GM23338 (cell line): Measurements from ENCODE around the gene ALDH1A1. TPM values are rescaled to one million over a fixed set of nuclear protein-coding genes. Genes with fewer than 3 reads are reported as not detected.

Source experiments
- ATAC-seq: fragments of 200-7000 bp; cut with Tn5 transposase; 3 replicates; pipeline ENCODE4 v1.9.1; 2020
- DNase-seq: peaks from one replicate; pipeline ENCODE4 v3.0.0-alpha.2; 2015; ENCODE audit warnings: low spot score
- H2AFZ ChIP-seq: fragments of 200-600 bp; sonication (generic); 2 replicates; pipeline ENCODE4 v1.8.0; 2016; ENCODE audit warnings: antibody characterized with exemption, mild to moderate bottlenecking, moderate library complexity
- H3F3A ChIP-seq: fragments of 200-600 bp; sonication (generic); replicated peaks from 2 replicates; pipeline ENCODE4 v1.8.0; 2017; ENCODE audit warnings: antibody characterized with exemption, mixed run types, low read depth
- H3K27ac ChIP-seq: fragments of 200-600 bp; sonication (generic); 2 replicates; pipeline ENCODE4 v1.6.1; 2016; ENCODE audit warnings: low read depth
- H3K27me3 ChIP-seq: fragments of 200-600 bp; sonication (generic); 2 replicates; pipeline ENCODE4 v1.8.0; 2016; ENCODE audit warnings: mild to moderate bottlenecking, mixed run types, moderate library complexity; ENCODE audit not compliant: insufficient read depth
- H3K36me3 ChIP-seq: fragments of 200-600 bp; sonication (generic); 2 replicates; pipeline ENCODE4 v1.8.0; 2016; ENCODE audit warnings: mild to moderate bottlenecking; ENCODE audit not compliant: insufficient read depth
- H3K4me1 ChIP-seq: fragments of 200-600 bp; sonication (generic); 2 replicates; pipeline ENCODE4 v1.8.0; 2016; ENCODE audit warnings: mild to moderate bottlenecking, moderate library complexity; ENCODE audit not compliant: insufficient read depth
- H3K4me2 ChIP-seq: fragments of 200-600 bp; sonication (generic); 2 replicates; pipeline ENCODE4 v1.7.1; 2017; ENCODE audit warnings: mixed run types
- H3K4me3 ChIP-seq: fragments of 200-600 bp; sonication (generic); 2 replicates; pipeline ENCODE4 v1.6.1; 2016; ENCODE audit warnings: mixed run types
- H3K79me2 ChIP-seq: fragments of 200-600 bp; sonication (generic); replicated peaks from 2 replicates; pipeline ENCODE4 v1.8.0; 2017; ENCODE audit warnings: mild to moderate bottlenecking; ENCODE audit not compliant: insufficient read depth
- H3K9me2 ChIP-seq: fragments of 200-600 bp; sonication (generic); 2 replicates; pipeline ENCODE4 v1.8.0; 2017; ENCODE audit not compliant: insufficient read depth
- H4K20me1 ChIP-seq: fragments of 200-600 bp; sonication (generic); replicated peaks from 2 replicates; pipeline ENCODE4 v1.8.0; 2017; ENCODE audit warnings: mild to moderate bottlenecking; ENCODE audit not compliant: insufficient read depth
- H3K27ac Mint-ChIP-seq: 2 replicates; pipeline ENCODE4 v1.8.0; 2020; ENCODE audit warnings: inconsistent platforms, mild to moderate bottlenecking, moderate library complexity, mixed read lengths
- H3K27me3 Mint-ChIP-seq: 3 replicates; pipeline ENCODE4 v1.8.0; 2022; ENCODE audit warnings: low read depth, mild to moderate bottlenecking, moderate library complexity, mixed read lengths, inconsistent platforms; ENCODE audit not compliant: insufficient read depth, poor library complexity
- H3K36me3 Mint-ChIP-seq: 3 replicates; pipeline ENCODE4 v1.8.0; 2021; ENCODE audit warnings: low read depth, mild to moderate bottlenecking, inconsistent platforms, moderate library complexity, mixed read lengths
- H3K4me1 Mint-ChIP-seq: 3 replicates; pipeline ENCODE4 v1.8.0; 2020; ENCODE audit warnings: mild to moderate bottlenecking, inconsistent platforms, mixed read lengths
- H3K4me3 Mint-ChIP-seq: 3 replicates; pipeline ENCODE4 v1.8.0; 2021; ENCODE audit warnings: moderate library complexity, mild to moderate bottlenecking, inconsistent platforms, mixed read lengths
- H3K9me3 Mint-ChIP-seq: 3 replicates; pipeline ENCODE4 v1.8.0; 2020; ENCODE audit warnings: moderate library complexity, mild to moderate bottlenecking, inconsistent platforms, mixed read lengths
- CREB1 ChIP-seq: fragments of 250-450 bp; sonication (Bioruptor Pico); IDR thresholded peaks from 2 replicates; pipeline ENCODE4 v1.5.0; 2020; ENCODE audit warnings: low read depth, mild to moderate bottlenecking, moderate library complexity
- EZH2 ChIP-seq: fragments of 200-600 bp; sonication (generic); IDR thresholded peaks from one replicate; pipeline ENCODE4 v1.8.0; 2017; ENCODE audit warnings: antibody characterized with exemption, mild to moderate bottlenecking, low read depth; ENCODE audit not compliant: unreplicated experiment
- EZH2phosphoT487 ChIP-seq: fragments of 200-600 bp; sonication (generic); IDR thresholded peaks from one replicate; pipeline ENCODE4 v1.8.1; 2018; ENCODE audit warnings: antibody characterized with exemption; ENCODE audit not compliant: unreplicated experiment
- JUNB ChIP-seq: IDR thresholded peaks from one replicate; pipeline ENCODE4 v1.6.1; 2016; ENCODE audit warnings: antibody characterized with exemption; ENCODE audit not compliant: unreplicated experiment
- STAT1 ChIP-seq: IDR thresholded peaks from one replicate; pipeline ENCODE4 v1.6.1; 2016; ENCODE audit warnings: antibody characterized with exemption; ENCODE audit not compliant: unreplicated experiment
- ZNF114 ChIP-seq: fragments of 250-450 bp; sonication (Bioruptor Pico); IDR thresholded peaks from 2 replicates; pipeline ENCODE4 v1.5.0; 2020; ENCODE audit warnings: mild to moderate bottlenecking, moderate library complexity
- ZNF331 ChIP-seq: fragments of 250-450 bp; sonication (Bioruptor Pico); IDR thresholded peaks from 2 replicates; pipeline ENCODE4 v1.5.0; 2020; ENCODE audit warnings: low read depth, mild to moderate bottlenecking, moderate library complexity
- polyA plus RNA-seq: library from polyadenylated mRNA; unstranded; fragments of >200 nt; fragmentation: Nextera tagmentation; extraction: Ambion mirVana; gene quantifications from 2 replicates; pipeline ENCODE4 v1.2.1, GENCODE V29; 2016
- total RNA-seq: library from RNA; depleted of rRNA; stranded (reverse); fragments of >200 nt; shearing (Covaris generic); gene quantifications from 2 replicates; pipeline ENCODE4 v1.2.3, GENCODE V29; 2014
- TF ChIP-seq, protein P1 (sequence below): IDR thresholded peaks from one replicate; pipeline ENCODE4 v1.6.1; 2018; ENCODE audit warnings: antibody characterized with exemption; ENCODE audit not compliant: unreplicated experiment
- TF ChIP-seq, protein P2 (sequence below): IDR thresholded peaks from 2 replicates; pipeline ENCODE4 v1.6.1; 2016; ENCODE audit warnings: antibody characterized with exemption

The ALDH1A1 gene
- total and polyA plus RNA-seq, 2 experiments from 2014 or later = 2.1 to 3.4 TPM

DNA sequence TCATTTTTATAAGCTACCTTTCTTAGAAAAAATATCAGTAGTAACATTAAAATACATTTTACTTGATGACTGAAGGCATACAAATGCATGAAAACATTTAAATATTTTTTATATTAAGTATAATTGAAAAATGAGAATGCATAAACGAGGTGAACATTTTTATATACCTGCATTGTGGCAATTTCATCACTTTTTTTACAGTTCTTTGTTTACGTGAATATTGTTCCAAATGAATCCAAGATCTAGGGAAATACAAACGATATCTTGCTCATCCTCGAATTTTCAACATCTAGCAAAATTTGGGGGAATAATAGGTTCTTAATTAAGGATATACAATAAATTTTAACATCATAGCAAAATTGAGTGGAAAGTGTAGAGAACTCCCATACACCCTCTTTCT lies 45.5 kb upstream of the ALDH1A1 start:
- H3K27me3 ChIP-seq = no peaks in the 10 kb centered on the region
- no peaks in the 10 kb centered on the region for H3K9me3 Mint-ChIP-seq
- ATAC-seq = no peak
- TF ChIP-seq ZNF114 (CRISPR knock-in tag) (no peak), JUNB (no peak), ZNF331 (CRISPR knock-in tag) (no peak), CREB1 (no peak), EZH2phosphoT487 (no peak), STAT1 (no peak), EZH2 (no peak)
- TF ChIP-seq, protein P1, sequence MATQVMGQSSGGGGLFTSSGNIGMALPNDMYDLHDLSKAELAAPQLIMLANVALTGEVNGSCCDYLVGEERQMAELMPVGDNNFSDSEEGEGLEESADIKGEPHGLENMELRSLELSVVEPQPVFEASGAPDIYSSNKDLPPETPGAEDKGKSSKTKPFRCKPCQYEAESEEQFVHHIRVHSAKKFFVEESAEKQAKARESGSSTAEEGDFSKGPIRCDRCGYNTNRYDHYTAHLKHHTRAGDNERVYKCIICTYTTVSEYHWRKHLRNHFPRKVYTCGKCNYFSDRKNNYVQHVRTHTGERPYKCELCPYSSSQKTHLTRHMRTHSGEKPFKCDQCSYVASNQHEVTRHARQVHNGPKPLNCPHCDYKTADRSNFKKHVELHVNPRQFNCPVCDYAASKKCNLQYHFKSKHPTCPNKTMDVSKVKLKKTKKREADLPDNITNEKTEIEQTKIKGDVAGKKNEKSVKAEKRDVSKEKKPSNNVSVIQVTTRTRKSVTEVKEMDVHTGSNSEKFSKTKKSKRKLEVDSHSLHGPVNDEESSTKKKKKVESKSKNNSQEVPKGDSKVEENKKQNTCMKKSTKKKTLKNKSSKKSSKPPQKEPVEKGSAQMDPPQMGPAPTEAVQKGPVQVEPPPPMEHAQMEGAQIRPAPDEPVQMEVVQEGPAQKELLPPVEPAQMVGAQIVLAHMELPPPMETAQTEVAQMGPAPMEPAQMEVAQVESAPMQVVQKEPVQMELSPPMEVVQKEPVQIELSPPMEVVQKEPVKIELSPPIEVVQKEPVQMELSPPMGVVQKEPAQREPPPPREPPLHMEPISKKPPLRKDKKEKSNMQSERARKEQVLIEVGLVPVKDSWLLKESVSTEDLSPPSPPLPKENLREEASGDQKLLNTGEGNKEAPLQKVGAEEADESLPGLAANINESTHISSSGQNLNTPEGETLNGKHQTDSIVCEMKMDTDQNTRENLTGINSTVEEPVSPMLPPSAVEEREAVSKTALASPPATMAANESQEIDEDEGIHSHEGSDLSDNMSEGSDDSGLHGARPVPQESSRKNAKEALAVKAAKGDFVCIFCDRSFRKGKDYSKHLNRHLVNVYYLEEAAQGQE = no peak
- TF ChIP-seq, protein P2, sequence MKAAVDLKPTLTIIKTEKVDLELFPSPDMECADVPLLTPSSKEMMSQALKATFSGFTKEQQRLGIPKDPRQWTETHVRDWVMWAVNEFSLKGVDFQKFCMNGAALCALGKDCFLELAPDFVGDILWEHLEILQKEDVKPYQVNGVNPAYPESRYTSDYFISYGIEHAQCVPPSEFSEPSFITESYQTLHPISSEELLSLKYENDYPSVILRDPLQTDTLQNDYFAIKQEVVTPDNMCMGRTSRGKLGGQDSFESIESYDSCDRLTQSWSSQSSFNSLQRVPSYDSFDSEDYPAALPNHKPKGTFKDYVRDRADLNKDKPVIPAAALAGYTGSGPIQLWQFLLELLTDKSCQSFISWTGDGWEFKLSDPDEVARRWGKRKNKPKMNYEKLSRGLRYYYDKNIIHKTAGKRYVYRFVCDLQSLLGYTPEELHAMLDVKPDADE = no peak
- H3K27ac Mint-ChIP-seq = no peak overlapping the region
- no peaks in the 10 kb centered on the region for H3K79me2 ChIP-seq
- H3K4me2 ChIP-seq = no peak overlapping the region
- H3K4me1 Mint-ChIP-seq = no peaks in the 10 kb centered on the region
- DNase-seq = no peak
- H3K4me1 ChIP-seq = no peaks in the 10 kb centered on the region
- H2AFZ ChIP-seq = no peak overlapping the region
- no peaks in the 10 kb centered on the region for H3K36me3 ChIP-seq
- no peaks in the 10 kb centered on the region for H4K20me1 ChIP-seq
- H3K4me3 Mint-ChIP-seq = no peak overlapping the region
- H3K27me3 Mint-ChIP-seq = peaks cover 5% of the 10 kb centered on the region
- H3K9me2 ChIP-seq = no peaks in the 10 kb centered on the region
- no peaks in the 10 kb centered on the region for H3K36me3 Mint-ChIP-seq
- no peaks in the 10 kb centered on the region for H3F3A ChIP-seq
- no peak overlapping the region for H3K4me3 ChIP-seq
- H3K27ac ChIP-seq = no peak overlapping the region

DNA sequence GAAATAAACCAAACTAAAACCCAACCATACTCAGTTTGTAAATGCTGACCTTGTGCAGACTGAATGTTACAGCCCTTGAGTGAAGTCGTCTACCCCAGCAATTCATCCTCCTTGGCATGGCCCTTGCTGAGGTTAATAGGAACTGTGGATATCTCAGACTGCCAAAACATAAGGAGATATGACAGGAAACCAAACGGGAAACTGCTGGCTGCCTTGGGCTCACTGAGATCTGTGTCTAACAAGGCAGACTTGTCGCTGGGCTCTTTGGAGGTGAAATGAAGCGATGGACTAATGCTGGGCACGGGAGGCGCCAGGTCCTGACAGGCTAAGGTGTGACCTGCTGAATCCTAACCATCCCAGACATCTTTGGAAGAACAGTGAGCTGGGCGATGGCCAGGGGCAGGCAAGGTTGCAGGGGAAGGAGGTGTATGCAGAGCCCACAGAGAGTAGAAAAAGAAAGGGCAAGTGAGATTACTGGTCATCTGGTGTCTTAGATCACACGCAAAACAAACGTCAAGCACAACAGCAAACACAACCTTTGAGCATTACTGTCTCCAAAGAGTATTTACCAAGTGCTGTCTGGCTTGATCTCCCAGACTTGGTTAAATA lies 44.6 kb upstream of the ALDH1A1 start:
- no peaks in the 10 kb centered on the region for H3K36me3 Mint-ChIP-seq
- TF ChIP-seq STAT1 (no peak), EZH2phosphoT487 (no peak), JUNB (no peak)
- H3K79me2 ChIP-seq = no peaks in the 10 kb centered on the region
- no peak overlapping the region for H3K4me2 ChIP-seq
- H3K27me3 ChIP-seq = no peaks in the 10 kb centered on the region
- H3K27ac Mint-ChIP-seq = no peak overlapping the region
- H3K9me3 Mint-ChIP-seq = no peaks in the 10 kb centered on the region
- no peaks in the 10 kb centered on the region for H3K36me3 ChIP-seq
- no peaks in the 10 kb centered on the region for H4K20me1 ChIP-seq
- peak overlapping the region; percentile 85 for H2AFZ ChIP-seq
- H3F3A ChIP-seq = no peaks in the 10 kb centered on the region
- peaks cover 3% of the 10 kb centered on the region for H3K27me3 Mint-ChIP-seq
- ATAC-seq = no peak; the same call in 1 of the 3 replicates
- no peak overlapping the region for H3K27ac ChIP-seq
- H3K4me3 ChIP-seq = no peak overlapping the region
- no peaks in the 10 kb centered on the region for H3K9me2 ChIP-seq
- no peak overlapping the region for H3K4me3 Mint-ChIP-seq
- peaks cover 2% of the 10 kb centered on the region; the same call in 2 of the 3 replicates for H3K4me1 Mint-ChIP-seq
- DNase-seq = no peak
- peaks cover 3% of the 10 kb centered on the region; the same call in 1 of the 2 replicates for H3K4me1 ChIP-seq
